ENCODE measurements around the gene EML1.

Gene EML1

DNA sequence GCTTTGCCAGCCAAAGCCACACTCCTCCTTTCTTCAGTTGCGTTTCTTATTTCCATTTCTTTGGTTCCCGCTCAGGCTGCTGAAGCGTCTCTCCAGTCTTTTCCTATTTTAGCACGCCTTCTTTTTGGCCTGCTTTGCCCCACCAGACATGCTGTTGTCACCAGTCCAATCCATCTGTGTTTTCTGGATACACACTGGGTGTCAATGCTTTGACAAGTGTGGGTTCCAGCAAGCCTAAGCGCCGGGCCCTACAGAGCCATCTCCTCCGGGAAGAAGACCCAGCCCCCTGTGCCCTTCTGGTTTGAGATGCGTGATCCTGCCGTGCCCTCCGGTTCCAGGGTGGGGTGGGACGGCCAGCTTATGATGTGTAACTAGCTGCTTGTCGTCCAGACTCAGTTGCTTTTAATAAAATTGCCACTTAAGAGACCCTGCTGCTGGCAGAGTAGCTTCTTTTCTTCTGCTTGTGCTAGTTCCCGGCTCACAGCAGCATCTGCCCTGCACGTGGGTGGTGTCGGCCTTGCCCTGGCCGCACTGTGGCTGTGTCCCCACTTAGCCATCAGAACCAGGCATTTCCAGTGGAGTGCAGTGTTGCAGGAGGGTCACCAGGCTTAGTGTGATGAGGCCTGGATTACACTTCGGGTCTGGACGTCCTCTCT lies 29.7 kb downstream of the EML1 start:
- TF ChIP-seq, protein P1, sequence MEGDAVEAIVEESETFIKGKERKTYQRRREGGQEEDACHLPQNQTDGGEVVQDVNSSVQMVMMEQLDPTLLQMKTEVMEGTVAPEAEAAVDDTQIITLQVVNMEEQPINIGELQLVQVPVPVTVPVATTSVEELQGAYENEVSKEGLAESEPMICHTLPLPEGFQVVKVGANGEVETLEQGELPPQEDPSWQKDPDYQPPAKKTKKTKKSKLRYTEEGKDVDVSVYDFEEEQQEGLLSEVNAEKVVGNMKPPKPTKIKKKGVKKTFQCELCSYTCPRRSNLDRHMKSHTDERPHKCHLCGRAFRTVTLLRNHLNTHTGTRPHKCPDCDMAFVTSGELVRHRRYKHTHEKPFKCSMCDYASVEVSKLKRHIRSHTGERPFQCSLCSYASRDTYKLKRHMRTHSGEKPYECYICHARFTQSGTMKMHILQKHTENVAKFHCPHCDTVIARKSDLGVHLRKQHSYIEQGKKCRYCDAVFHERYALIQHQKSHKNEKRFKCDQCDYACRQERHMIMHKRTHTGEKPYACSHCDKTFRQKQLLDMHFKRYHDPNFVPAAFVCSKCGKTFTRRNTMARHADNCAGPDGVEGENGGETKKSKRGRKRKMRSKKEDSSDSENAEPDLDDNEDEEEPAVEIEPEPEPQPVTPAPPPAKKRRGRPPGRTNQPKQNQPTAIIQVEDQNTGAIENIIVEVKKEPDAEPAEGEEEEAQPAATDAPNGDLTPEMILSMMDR (IDR thresholded peaks at IDR 0.05; ENCODE audit: low read depth, low read length): no peak
- no peak overlapping the region for H3K4me3 ChIP-seq (ENCODE audit: low read depth, low read length)

- TF ChIP-seq, protein P1 (IDR thresholded peaks at IDR 0.05; ENCODE audit: low read depth, low read length): no peak
- no peak overlapping the region for H3K4me3 ChIP-seq (ENCODE audit: low read depth, low read length)
These were observed 31.6 kb downstream of the EML1 start for GRCh38 chr14:99824776-99825175.

DNA sequence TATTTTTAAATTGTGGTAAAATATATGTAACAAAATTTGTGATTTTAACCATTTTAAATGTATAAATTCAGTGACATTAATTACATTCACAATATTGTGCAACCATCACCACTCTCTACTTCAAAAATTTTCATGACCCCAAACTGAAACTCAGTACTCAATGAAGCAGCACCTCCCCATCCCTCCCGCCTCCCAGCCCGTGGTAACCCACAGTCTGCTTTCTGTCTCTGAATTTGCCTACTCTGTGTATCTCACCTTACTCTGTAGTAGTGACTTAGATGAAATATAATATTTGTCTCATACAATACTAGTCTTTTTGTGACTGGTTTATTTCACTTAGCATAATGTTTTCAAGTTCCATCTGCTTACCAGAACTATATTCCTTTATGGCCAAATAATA lies 36.2 kb downstream of the EML1 start:
- no peak overlapping the region for H3K4me3 ChIP-seq (ENCODE audit: low read depth, low read length)
- TF ChIP-seq, protein P1 (IDR thresholded peaks at IDR 0.05; ENCODE audit: low read depth, low read length): no peak

GRCh38 chr14:99831303-99831702 lies 38.1 kb downstream of the EML1 start:
- no peak overlapping the region for H3K4me3 ChIP-seq (ENCODE audit: low read depth, low read length)
- TF ChIP-seq, protein P1 (IDR thresholded peaks at IDR 0.05; ENCODE audit: low read depth, low read length): no peak

- TF ChIP-seq, protein P1 (IDR thresholded peaks at IDR 0.05; ENCODE audit: low read depth, low read length): no peak
- H3K4me3 ChIP-seq (ENCODE audit: low read depth, low read length): no peak overlapping the region
These were observed 38.9 kb downstream of the EML1 start for GRCh38 chr14:99831903-99832685.

- TF ChIP-seq, protein P1 (IDR thresholded peaks at IDR 0.05; ENCODE audit: low read depth, low read length): no peak
- no peak overlapping the region for H3K4me3 ChIP-seq (ENCODE audit: low read depth, low read length)
These were observed 44.6 kb downstream of the EML1 start for GRCh38 chr14:99837822-99838221.

GRCh38 chr14:99838639-99839134 lies 45.5 kb downstream of the EML1 start:
- TF ChIP-seq, protein P1 (IDR thresholded peaks at IDR 0.05; ENCODE audit: low read depth, low read length): no peak
- H3K4me3 ChIP-seq (ENCODE audit: low read depth, low read length): peak overlapping the region; percentile 29

All from WI38 (cell line).